ENCODE results near the gene APBB2.

GRCh38 chr4:40881851-40882250 lies 332.5 kb downstream of the APBB2 start:
- TF ChIP-seq CTCF (IDR thresholded peaks at IDR 0.05; ENCODE audit: low read depth, low read length) (no peak), POLR2A (IDR thresholded peaks at IDR 0.05; ENCODE audit: extremely low read depth, insufficient read length) (no peak), MAX (IDR thresholded peaks at IDR 0.05; ENCODE audit: low read depth, low read length) (no peak)

All from NB4 (cell line).